ENCODE measurements around the gene PLCH2.
A peak's percentile ranks its signal among the peaks of the same experiment; 100 is the strongest.
"Not testable (repeated sequence)": the region's sequence is repeated elsewhere in the genome, so short reads cannot be mapped to it uniquely, and the experiment has no call there.

Gene PLCH2

DNA sequence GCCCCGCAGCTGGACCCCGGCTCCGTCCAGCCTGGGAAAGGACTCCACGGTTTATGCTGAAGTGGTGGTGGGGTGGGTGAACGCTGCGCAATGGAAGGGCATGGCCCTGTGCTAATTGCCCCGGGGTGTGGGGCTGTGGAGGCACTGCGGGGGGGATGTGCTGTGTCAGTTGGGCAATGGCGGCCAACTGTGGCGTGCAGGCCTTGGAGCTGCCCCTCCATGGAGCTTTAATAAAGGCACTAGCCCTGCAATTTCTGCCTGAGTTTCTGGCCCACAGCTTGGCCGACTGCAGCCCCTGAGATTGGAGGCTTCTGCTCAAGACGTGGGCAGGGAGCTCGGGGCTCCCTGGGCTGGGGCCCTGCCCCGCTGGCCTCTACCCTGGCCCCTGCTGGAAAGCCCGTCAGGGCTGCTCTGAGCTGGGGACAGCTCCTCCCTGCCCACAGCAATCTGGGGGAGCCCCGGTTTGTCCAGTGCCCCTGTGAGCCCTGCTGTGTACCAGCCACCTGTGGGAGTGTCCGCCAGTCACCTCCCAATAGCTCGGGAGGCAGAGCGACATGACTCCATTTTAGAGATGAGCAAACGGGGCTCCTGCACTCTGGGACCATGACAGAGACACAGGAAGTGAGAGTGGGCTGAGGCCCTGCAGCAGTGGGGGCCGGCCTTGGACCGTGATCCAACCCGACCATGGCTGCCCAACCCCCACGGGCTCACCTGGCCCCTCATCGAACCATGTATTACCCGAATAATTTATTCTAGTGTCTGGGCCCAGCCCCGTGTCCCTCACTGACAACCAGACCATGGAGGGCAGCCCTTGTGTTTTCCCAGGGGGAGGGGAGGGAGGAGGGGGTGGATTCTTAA, 71.3 kb downstream of the PLCH2 start:
- no peak for DNase-seq

DNA sequence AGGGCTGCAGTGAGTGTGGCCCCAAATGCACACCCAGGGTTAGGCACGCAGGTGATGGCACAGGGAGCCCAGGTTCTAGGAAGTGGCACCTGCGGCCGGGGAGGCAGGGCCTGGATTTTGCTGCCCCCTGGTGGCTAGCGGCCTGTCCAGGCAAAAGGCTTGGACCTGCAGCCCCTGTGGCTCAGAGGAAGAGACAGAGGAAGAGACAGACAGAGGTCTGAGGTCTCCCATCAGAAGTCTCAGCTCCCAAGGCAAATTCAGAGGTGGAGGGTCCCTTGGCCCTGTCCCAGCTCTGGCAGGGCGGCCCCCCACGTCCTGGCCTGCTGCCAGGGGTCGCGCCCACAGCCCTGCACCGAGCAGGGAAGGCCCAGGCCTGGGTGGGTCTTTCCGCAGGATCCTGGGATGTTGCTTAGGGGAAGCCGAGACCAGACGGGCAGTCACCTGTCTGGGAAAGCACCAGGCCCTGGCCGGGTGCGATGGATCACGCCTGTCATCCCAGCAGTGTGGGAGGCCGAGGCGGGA, 72.0 kb downstream of the PLCH2 start:
- DNase-seq, result peak; percentile 84

DNA sequence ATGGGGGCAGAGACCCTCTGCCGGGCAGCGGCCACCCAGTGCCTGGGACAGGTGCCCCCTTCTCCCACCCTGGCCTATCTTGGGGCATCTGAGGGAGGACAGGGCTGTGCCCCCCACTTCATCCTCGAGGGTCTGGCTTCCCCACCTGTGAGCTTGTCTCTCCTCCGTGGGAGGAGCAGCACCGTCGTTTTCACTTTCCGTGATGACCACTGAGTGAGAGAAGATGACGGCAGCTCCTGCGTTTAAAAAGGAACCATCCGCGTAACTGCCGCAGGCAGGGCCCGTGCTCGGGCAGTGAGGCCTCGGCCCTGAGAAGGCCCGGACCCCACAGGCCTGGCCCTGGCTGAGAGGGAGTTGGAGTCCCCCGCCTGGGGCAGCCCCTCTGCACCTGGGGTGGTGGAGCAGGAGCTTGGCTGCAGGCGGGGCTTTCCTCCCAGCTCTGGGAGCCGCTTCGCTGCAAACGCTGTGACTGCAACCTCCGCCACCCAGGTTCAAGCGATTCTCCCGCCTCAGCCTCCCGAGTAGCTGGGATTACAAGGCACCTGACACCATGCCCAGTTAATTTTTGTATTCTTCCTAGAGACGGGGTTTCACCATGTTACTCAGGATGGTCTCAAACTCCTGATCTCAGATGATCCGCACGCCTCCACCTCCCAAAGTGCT, 73.4 kb downstream of the PLCH2 start:
- DNase-seq, result not testable (repeated sequence)

DNA sequence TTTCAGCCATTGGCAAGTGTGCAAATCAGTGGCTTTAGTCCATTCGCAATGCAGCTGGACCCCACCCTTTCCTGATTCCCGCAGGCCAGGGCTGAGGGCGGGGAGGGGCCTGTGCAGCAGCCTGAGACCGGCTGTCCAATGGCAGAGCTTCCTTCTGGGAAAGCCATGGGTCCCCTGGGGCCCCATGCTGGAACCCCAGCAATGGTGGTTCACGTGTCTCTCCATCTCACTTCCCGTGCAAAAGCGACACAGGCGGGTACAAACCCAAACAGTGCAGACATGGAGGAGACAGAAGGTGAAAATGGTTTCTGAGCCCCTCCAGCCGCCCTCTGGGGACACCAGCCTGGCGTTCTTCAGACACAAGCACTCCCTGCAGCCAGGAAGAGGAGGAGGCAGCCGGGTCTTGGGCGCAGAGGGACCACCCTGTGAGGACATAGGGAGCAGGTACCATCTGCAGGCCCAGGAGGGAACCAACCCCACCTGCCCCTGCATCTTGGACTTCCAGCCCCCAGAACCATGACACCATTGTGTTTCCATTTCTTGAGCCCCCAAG, 74.3 kb downstream of the PLCH2 start:
- DNase-seq, result not testable (repeated sequence)

DNA sequence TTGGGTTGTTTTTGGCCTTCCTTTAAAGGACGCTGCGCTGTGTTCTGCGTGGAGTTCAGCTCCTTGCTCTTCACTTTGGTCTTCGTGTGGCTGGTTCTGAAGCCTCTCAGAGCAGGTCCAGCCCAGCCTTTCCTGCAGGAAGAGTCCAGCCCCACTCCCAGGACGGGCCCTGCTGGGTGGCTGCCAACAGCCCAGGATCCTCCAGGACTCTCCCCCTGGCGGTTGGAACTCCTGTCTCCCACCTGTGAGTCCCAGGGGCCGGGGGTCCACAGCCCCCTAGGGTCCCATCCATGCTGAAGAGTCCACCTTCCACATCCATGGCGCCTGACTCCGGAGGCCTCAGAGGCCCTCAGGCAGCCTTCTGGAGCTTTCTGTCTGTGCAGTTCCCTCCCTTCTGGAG, 75.5 kb downstream of the PLCH2 start:
- not testable (repeated sequence) for DNase-seq

DNA sequence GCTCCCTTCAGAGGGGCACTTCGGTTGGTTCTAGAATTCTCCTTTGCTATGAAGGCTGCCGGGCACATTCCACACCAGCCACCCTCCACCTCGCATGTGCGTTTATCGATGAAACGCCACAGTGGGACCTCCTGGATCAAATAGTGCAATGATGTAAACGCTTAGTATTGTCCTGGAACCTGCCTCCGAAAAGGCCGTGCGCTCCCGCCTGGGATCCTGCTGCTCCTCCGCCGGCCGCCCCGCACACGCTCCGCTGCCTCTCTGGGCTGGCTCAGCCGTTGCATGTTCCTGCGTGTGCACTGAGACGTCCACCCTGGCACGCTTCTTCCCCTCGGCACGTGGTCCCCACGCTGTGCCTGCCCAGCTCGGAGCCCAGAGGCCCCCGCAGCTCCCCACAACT, 76.1 kb downstream of the PLCH2 start:
- DNase-seq, result no peak

DNA sequence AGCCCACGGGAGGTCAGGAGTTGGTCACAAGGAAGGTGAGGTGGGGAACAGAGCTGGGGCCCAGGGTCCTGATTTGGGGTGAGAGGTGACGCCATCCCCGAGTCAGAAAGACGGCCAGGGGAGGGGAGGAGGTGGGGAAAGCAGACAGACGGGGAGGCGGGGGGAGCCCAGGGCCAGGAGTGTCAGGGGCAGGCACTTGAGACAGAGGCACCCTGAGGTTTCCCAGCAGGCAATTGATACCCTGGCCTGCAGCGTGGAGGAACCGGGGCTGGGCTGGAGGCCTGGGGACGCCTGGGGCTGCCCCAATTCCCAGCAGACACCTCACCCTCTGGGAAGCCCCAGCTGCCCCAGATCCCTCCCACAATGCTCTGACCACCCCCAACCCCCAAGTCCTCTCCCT, 77.0 kb downstream of the PLCH2 start:
- DNase-seq, result not testable (repeated sequence)

DNA sequence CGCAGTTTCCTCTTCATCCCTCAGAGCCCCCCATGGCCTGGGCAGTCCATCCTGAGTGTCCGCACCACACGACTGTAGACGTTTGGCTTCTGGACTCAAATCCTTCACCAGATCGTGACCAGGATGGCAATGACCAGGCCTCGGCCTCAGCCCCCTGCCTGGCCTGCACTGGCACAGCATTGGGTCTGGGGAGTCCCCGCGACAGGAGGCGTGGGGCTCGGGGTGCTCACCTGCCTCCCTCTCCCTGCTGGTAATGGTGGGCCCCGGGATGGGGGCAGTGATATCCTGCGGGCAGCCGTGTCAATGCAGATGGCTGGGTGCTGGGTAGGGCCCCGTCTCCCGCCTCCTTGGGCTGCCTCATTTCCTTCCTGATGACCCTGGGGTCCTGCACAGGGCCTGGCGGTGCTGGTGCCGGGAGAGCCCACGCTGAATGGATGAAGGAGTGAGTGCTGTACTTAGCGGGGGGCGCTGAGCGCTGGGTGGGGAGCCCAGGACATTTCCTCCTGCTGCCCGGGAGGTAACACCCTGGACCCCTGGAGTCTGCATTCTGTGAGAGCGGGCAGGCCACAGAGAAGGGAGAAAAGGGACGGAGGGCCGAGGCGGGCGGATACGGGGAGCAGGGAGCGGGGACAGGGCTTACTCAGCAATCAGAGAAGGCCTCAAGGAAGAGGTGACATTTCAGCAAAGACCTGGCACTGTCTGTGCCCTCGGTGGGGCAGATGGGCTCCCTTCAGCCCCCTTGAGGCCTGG, 78.0 kb downstream of the PLCH2 start:
- DNase-seq, result no peak

DNA sequence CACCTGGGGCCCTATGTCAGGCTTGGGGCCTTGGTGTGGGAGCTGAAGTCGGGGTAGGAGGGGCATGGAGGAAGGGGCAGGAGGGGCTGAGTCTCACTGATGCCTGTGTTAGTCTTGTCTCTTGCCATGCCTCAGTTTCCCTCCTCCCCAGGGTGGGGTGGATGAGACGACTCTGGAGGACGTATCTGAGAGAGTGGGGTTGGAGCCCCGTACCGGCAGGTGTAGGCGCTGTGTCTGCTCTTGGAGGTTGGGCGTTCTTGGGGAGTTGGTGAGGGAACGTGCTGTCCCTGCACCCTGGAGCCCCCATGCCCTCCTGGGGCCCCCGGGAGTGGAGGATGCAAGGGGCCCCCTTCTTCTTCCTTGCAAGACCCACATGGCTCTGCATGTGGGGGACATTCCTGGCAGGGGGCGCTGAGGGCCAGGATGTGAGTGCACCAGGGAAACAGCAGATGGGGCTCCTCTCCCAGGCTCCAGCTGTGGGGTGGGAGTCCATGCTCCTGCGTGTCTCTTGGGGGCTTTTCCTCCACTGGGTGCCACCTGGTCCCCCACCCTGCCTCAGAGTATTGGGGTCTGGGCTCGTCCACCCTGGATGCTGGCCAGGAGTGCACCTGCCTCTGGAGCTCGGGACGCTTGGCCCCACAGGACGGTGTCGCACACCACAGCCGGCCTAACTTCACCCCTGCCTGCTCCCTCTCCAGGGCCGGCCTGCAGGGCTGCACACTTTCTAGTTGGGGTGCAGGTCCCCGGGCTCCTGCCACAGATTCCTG, 78.7 kb downstream of the PLCH2 start:
- DNase-seq, result no peak
